Measurements from ENCODE around the gene NEURL1.

Gene NEURL1

GRCh38 chr10:103570844-103571655 lies 77.5 kb downstream of the NEURL1 start:
- intact Hi-C loops (cut with DNase I; ENCODE audit: low total_unique reads): no loop called here
- no peak overlapping the region for H3K27ac ChIP-seq
- no peak for DNase-seq
- no peak overlapping the region for H3K4me3 ChIP-seq
- no peaks in the 10 kb centered on the region for H3K9me3 ChIP-seq
- no peaks in the 10 kb centered on the region for H3K36me3 ChIP-seq
- H3K27me3 ChIP-seq: peaks cover 0 to 22% of the 10 kb centered on the region in 2 donors
- H3K4me1 ChIP-seq: no peaks in the 10 kb centered on the region
- TF ChIP-seq CTCF (IDR thresholded peaks at IDR 0.05): no peak

- no peak overlapping the region for H3K4me3 ChIP-seq
- H3K27ac ChIP-seq: no peak overlapping the region
- intact Hi-C loops (cut with DNase I; ENCODE audit: low total_unique reads): no loop called here
- no peak for TF ChIP-seq CTCF (IDR thresholded peaks at IDR 0.05)
- no peaks in the 10 kb centered on the region for H3K9me3 ChIP-seq
- H3K36me3 ChIP-seq: no peaks in the 10 kb centered on the region
- no peak for DNase-seq
- H3K4me1 ChIP-seq: no peaks in the 10 kb centered on the region
- H3K27me3 ChIP-seq: peaks cover 0 to 22% of the 10 kb centered on the region in 2 donors
Measured at GRCh38 chr10:103571656-103571975, 78.1 kb downstream of the NEURL1 start.

GRCh38 chr10:103572347-103573204 lies 79.1 kb downstream of the NEURL1 start:
- no peak overlapping the region for H3K4me3 ChIP-seq
- intact Hi-C loops (cut with DNase I; ENCODE audit: low total_unique reads): no loop called here
- no peaks in the 10 kb centered on the region for H3K4me1 ChIP-seq
- no peaks in the 10 kb centered on the region for H3K36me3 ChIP-seq
- no peak overlapping the region for H3K27ac ChIP-seq
- no peak for DNase-seq
- no peak for TF ChIP-seq CTCF (IDR thresholded peaks at IDR 0.05)
- H3K9me3 ChIP-seq: no peaks in the 10 kb centered on the region
- peaks cover 0 to 22% of the 10 kb centered on the region in 2 donors for H3K27me3 ChIP-seq

GRCh38 chr10:103573205-103573487 lies 79.6 kb downstream of the NEURL1 start:
- no peak overlapping the region for H3K4me3 ChIP-seq
- intact Hi-C loops (cut with DNase I; ENCODE audit: low total_unique reads): no loop called here
- no peaks in the 10 kb centered on the region for H3K9me3 ChIP-seq
- peaks cover 0 to 22% of the 10 kb centered on the region in 2 donors for H3K27me3 ChIP-seq
- H3K36me3 ChIP-seq: no peaks in the 10 kb centered on the region
- no peak for TF ChIP-seq CTCF (IDR thresholded peaks at IDR 0.05)
- no peaks in the 10 kb centered on the region for H3K4me1 ChIP-seq
- H3K27ac ChIP-seq: no peak overlapping the region
- no peak for DNase-seq

- no peak overlapping the region for H3K4me3 ChIP-seq
- no peak for DNase-seq
- no peak for TF ChIP-seq CTCF (IDR thresholded peaks at IDR 0.05)
- H3K4me1 ChIP-seq: no peaks in the 10 kb centered on the region
- H3K36me3 ChIP-seq: no peaks in the 10 kb centered on the region
- intact Hi-C loops (cut with DNase I; ENCODE audit: low total_unique reads): no loop called here
- H3K9me3 ChIP-seq: no peaks in the 10 kb centered on the region
- H3K27me3 ChIP-seq: peaks cover 0 to 22% of the 10 kb centered on the region in 2 donors
- no peak overlapping the region for H3K27ac ChIP-seq
Measured at GRCh38 chr10:103574097-103575061, 80.9 kb downstream of the NEURL1 start.

Measured in tibial artery (tissue), 4 donors.